ENCODE results near the gene COG2. TPM values are rescaled to one million over a fixed set of nuclear protein-coding genes. Genes with fewer than 3 reads are reported as not detected.
A peak's percentile ranks its signal among the peaks of the same experiment; 100 is the strongest.

Gene COG2
- total and polyA plus RNA-seq, 2 of the 13 experiments (the other 11 are each of a cell fraction or from before 2014, with no cell fraction given): 16.8 to 36.3 TPM

GRCh38 chr1:230709619-230710542 is 67.6 kb downstream of the COG2 start (continued):
- no peak for TF ChIP-seq CREBL2 (CRISPR knock-in tag; IDR thresholded peaks at IDR 0.05; ENCODE audit: borderline replicate concordance)
- no peak for TF ChIP-seq SNRNP70 (IDR thresholded peaks at IDR 0.05; ENCODE audit: low read depth, low read length)
- TF ChIP-seq FOXO1 (CRISPR knock-in tag; IDR thresholded peaks at IDR 0.05): no peak
- no peak for TF ChIP-seq ZIK1 (CRISPR knock-in tag; IDR thresholded peaks at IDR 0.05; ENCODE audit: borderline replicate concordance, low read depth)
- TF ChIP-seq XRCC5 (optimal IDR thresholded peaks at IDR 0.05; ENCODE audit: low read length): no peak
- TF ChIP-seq ATM (IDR thresholded peaks at IDR 0.05; ENCODE audit: borderline replicate concordance): no peak
- TF ChIP-seq KDM1A (CRISPR knock-in tag; IDR thresholded peaks at IDR 0.05): no peak
- TF ChIP-seq ZMAT3 (CRISPR knock-in tag; conservative IDR thresholded peaks at IDR 0.05): no peak
- no peak for TF ChIP-seq ZNF619 (CRISPR knock-in tag; IDR thresholded peaks at IDR 0.05)
- TF ChIP-seq ZNF883 (CRISPR knock-in tag; IDR thresholded peaks at IDR 0.05; ENCODE audit: not compliant biosample characterization): peak; percentile 60
- no peak for TF ChIP-seq ZKSCAN8 (CRISPR knock-in tag; IDR thresholded peaks at IDR 0.05; ENCODE audit: borderline replicate concordance)
- TF ChIP-seq HOXD1 (CRISPR knock-in tag; IDR thresholded peaks at IDR 0.05): no peak
- no peak for TF ChIP-seq ZNF747 (CRISPR knock-in tag; IDR thresholded peaks at IDR 0.05; ENCODE audit: borderline replicate concordance)
- peak; percentile 23 for TF ChIP-seq PHF8 (CRISPR knock-in tag; IDR thresholded peaks at IDR 0.05)
- no peak for TF ChIP-seq SP1 (IDR thresholded peaks at IDR 0.05)
- no peak for TF ChIP-seq SP1 (CRISPR knock-in tag; IDR thresholded peaks at IDR 0.05)
- TF ChIP-seq DNMT1 (CRISPR knock-in tag; IDR thresholded peaks at IDR 0.05): no peak
- no peak; the same call in 1 of the 2 replicates for TF ChIP-seq ZNF431 (CRISPR knock-in tag; IDR thresholded peaks at IDR 0.05; ENCODE audit: borderline replicate concordance, low read depth)
- no peak for TF ChIP-seq TRIM22 (IDR thresholded peaks at IDR 0.05)
- no peak for TF ChIP-seq ZNF367 (CRISPR knock-in tag; IDR thresholded peaks at IDR 0.05; ENCODE audit: borderline replicate concordance)
- TF ChIP-seq ZNF782 (CRISPR knock-in tag; IDR thresholded peaks at IDR 0.05; ENCODE audit: borderline replicate concordance): no peak
- TF ChIP-seq BRCA1 (CRISPR knock-in tag; IDR thresholded peaks at IDR 0.05): 0 out of 2 replicates have a peak, but pooled peaks have one; percentile 29
- no peak for TF ChIP-seq ZNF296 (CRISPR knock-in tag; conservative IDR thresholded peaks at IDR 0.05)
- TF ChIP-seq IKZF1 (IDR thresholded peaks at IDR 0.05): no peak
- no peak for TF ChIP-seq GATAD2A (CRISPR knock-in tag; IDR thresholded peaks at IDR 0.05)
- TF ChIP-seq CTCF (CRISPR knock-in tag; IDR thresholded peaks at IDR 0.05): no peak
- no peak for TF ChIP-seq HNF4A (CRISPR knock-in tag; IDR thresholded peaks at IDR 0.05)
- TF ChIP-seq PBX3 (CRISPR knock-in tag; IDR thresholded peaks at IDR 0.05; ENCODE audit: borderline replicate concordance): no peak
